Measurements from ENCODE around the gene DBNDD2.
A peak's percentile ranks its signal among the peaks of the same experiment; 100 is the strongest.

The DBNDD2 gene

GRCh38 chr20:45378191-45378590 is 29.9 kb upstream of the DBNDD2 start, which contains the start of gene TP53TG5:
Gene TP53TG5 (minus strand): TSS chr20:45378325. CDS start chr20:45378236, 89 bp downstream.
- no peak for DNase-seq (ENCODE audit: low read depth)

DNA sequence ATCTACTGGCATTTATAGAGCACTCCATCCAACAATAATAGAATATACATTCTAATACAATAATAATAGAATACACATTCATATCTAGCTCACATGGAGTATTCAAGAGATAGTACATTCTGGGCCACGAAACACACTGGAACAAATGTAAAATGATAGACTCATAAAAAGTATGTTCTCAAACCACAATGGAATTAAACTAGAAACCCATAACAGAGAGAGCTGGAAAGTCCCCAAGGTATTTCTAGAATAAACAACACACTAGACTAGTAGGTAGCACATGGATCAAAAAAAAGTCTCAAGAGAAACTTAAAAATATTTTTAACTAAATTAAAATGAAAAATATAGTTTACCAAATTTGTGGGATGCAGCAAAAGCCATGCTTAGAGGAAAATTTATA is 20.8 kb upstream of the DBNDD2 start:
- no peak for DNase-seq (ENCODE audit: low read depth)

DNA sequence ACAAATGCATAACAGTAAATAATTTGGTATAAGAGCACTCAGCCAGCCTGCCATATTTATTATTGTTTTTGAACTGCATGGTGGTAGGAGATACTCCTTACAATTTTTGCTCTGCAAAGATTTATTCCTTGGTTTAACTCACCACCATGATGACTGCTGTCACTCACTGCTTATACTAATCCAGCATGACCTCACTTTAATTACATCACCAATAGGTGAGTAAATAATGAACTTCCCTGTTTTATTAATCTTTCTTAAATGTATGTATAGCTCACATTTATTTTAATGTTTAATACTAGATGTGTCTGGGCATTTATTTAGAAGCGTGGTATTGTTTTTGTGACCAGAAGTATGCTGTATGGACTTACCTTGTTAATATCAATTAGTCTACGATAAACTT is 17.2 kb upstream of the DBNDD2 start:
- DNase-seq (ENCODE audit: low read depth) = no peak

DNA sequence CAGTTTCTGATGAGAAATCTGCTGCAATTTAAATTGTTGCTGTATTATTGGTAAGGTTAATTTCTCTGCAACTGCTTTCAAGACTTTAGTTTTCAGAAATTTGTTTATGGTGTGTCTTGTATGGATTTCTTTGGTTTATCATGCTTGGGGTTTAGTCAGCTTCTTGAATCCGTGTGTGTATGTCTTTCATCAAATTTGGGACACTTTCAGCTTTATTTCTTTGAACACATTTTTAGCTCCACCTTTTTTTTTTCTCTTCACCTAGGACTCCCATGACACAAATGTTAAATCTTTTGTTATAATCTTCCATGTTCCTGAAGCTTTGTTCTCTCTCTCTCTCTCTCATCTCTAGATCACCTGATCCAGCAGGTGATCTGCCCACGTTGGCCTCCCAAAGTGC is 16.5 kb upstream of the DBNDD2 start:
- DNase-seq (ENCODE audit: low read depth) = no peak

GRCh38 chr20:45392733-45393132 is 15.4 kb upstream of the DBNDD2 start:
- DNase-seq (ENCODE audit: low read depth) = no peak

- DNase-seq (ENCODE audit: low read depth) = no peak
Measured at GRCh38 chr20:45394221-45395113, 13.6 kb upstream of the DBNDD2 start.

GRCh38 chr20:45395114-45395415 is 13.0 kb upstream of the DBNDD2 start:
- no peak for DNase-seq (ENCODE audit: low read depth)

DNA sequence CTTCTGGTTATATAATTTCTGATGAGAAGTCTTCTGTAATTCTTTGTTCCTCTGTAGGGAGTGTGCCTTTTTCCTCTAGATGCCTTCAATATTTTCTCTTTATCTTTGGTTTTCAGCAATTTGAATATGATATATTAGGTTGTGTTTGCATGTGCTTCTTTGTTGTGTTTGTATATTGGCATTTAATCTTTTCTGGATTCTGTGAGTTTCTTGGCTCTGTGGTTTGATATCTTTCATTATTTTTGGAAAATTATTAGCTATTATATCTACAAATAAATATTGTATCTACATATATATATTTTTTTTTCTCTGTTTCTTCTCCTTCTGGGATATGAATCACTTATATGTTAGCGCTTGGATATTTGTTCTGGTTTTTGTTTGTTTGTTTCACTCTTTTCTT is 9.1 kb upstream of the DBNDD2 start:
- no peak for DNase-seq (ENCODE audit: low read depth)

GRCh38 chr20:45400346-45401031 is 7.6 kb upstream of the DBNDD2 start:
- no peak for DNase-seq (ENCODE audit: low read depth)

- DNase-seq (ENCODE audit: low read depth) = no peak
Measured at GRCh38 chr20:45402946-45403345, 5.1 kb upstream of the DBNDD2 start.

DNA sequence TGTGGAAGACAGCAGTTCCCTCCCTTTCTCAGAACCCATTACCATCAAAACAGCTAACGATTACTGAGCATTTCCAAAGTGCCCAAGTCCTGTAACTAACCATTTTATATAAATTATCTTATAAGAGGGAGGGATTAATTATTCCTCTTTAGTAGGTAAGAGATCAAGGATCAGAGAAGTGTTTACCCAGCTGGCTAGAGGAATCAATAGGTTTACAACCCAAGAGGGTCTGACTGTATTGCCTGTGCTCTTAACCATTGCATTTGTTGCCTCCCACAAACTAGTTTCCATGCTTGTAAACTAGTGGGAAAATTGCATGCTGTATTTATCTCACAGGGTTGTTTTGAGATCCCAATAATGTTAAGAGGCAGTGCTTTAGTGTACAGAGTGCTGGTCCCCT is 3.7 kb upstream of the DBNDD2 start:
- no peak for DNase-seq (ENCODE audit: low read depth)

DNA sequence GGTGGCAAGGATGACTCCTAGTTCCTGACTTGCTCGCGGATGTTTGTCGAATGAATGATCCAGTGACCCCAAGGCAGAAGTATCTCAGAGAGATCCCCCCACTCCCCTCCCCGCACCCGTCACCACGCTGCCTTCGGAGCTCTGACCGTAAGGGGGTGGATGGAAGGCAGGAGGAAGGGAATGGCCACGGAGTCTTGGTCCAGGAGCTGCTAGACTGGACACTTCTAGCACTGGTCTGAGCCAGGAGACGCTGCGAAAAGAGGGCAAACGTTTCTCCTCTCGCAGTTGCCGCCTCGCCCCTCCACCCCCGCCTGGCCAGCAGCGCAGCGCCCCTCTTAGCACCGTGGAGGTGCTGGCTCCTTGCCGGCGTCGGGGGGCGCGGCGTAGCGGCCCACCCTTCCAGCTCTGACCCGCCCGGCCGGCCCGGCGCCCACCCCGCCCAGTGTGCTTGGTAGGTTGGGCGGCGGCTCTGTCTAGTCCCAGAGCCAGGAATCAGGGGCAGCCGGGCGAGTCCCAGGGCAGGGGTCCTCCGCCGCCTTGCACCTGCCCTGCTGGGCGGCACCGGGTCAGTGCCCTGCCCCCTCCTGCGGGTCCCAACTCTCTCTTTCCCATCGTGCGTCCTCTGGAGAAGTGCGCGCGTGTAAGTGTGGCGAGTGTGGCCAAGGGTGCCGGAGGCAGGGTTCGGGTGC is 2.4 kb upstream of the DBNDD2 start:
- no peak for DNase-seq (ENCODE audit: low read depth)

- DNase-seq (ENCODE audit: low read depth) = peak; percentile 74
Measured at GRCh38 chr20:45406260-45407066, 1.6 kb upstream of the DBNDD2 start.

- DNase-seq (ENCODE audit: low read depth) = no peak
Measured at GRCh38 chr20:45407067-45407745, 883 bp upstream of the DBNDD2 start.

DNA sequence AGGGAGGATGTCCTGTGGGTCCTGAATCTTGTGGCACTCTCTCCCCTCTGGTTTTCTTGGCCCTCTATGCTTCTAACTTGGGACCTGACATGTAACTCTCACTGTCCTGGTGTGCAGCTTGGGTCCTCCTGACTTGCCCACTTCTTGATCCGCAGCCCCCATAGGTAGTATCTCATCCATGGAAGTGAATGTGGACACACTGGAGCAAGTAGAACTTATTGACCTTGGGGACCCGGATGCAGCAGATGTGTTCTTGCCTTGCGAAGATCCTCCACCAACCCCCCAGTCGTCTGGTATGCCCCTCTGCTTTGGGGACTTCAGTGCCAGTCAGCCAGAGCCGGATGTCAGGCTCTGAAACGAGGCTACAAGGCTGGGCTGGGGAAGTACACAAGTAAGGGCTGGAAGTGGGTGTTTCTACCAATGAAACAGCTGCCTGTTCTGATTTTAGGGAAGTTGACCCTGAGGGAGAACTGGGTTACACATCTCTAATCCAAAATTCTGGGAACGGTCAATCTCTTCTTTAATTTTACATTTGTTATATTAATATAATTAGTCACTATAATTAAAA is 641 bp downstream of the DBNDD2 start:
- no peak for DNase-seq (ENCODE audit: low read depth)

- no peak for DNase-seq (ENCODE audit: low read depth)
Measured at GRCh38 chr20:45409521-45410272, 1.6 kb downstream of the DBNDD2 start.

DNA sequence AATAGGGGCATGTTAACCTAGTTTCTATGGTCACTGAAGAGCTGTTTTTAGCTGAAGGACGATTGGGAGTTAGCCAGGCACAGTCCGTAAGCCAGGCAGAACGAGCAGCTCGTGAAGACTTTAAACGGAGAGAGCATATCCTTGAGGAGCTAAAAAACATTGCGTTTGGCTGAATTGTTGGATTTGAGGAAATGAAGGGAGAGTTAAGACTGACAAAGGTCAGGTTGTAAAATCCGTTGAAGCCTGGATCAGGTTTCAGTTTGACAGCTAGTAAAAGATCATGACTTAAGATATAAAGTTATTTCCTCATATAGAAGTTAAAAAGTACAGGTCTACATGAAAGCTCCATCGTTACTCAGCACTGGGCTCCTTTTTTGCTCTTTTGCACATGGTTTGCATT is 2.8 kb downstream of the DBNDD2 start:
- no peak for DNase-seq (ENCODE audit: low read depth)

- DNase-seq (ENCODE audit: low read depth) = no peak
Measured at GRCh38 chr20:45412653-45413052, 4.6 kb downstream of the DBNDD2 start.

DNA sequence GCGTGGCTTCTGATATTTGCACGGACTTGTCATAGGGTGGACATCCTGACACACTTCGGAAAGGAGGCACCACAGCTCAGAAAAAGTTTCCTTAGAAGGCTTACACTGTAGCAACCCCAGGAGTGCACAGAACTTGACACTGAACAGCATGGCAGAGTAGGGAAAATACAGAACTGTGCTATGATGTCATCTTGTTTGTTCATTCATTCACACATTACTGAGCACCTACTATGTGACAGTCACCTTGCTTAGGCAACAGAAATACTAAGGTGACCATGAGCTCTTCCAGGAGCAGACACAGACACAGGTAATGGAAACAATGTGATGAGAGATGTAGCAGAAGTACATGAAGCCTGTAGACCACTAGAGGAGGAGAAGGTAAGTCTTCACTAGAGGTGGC is 5.4 kb downstream of the DBNDD2 start:
- no peak for DNase-seq (ENCODE audit: low read depth)

- peak; percentile 88 for DNase-seq (ENCODE audit: low read depth)
Measured at GRCh38 chr20:45415822-45416637, 7.9 kb downstream of the DBNDD2 start, which contains the start of gene PIGT. Gene PIGT (plus strand): TSS chr20:45416141. CDS start chr20:45416157, 16 bp downstream.
